ENCODE measurements around the gene SULT4A1. TPM values are rescaled to one million over a fixed set of nuclear protein-coding genes. Genes with fewer than 3 reads are reported as not detected.

The SULT4A1 gene
- total RNA-seq, 1 experiment from 2014 or later: 12.6 TPM

GRCh38 chr22:43846966-43847365, 15.3 kb downstream of the SULT4A1 start:
- Mint-ChIP-seq H3K27ac (peak overlapping the region; percentile 0; the same call in 1 of the 2 replicates), H3K36me3 (no peaks in the 10 kb centered on the region), H3K4me3 (no peak overlapping the region), H3K9me3 (no peaks in the 10 kb centered on the region), H3K27me3 (ENCODE audit: low read depth) (no peaks in the 10 kb centered on the region), H3K4me1 (peaks cover 27% of the 10 kb centered on the region)
- ATAC-seq (no peak), DNase-seq (ENCODE audit: low spot score) (no peak)
- ChIA-PET CTCF (interaction anchor here (0.9 to 11.6 kb wide), 4 partner anchors 17 to 99 kb away, joined by 3 to 140 read pairs (median 4); no protein-coding TSS in a partner anchor), POLR2A (interaction anchor here (0.5 kb wide), 1 partner anchor 261 kb away, joined by 5 read pairs; no protein-coding TSS in a partner anchor)
- TF ChIP-seq NR3C1 (CRISPR knock-in tag; conservative IDR thresholded peaks at IDR 0.05; ENCODE audit: low read depth) (no peak), EMX1 (CRISPR knock-in tag; IDR thresholded peaks at IDR 0.05) (no peak), ZNF232 (CRISPR knock-in tag; IDR thresholded peaks at IDR 0.05) (no peak)

GRCh38 chr22:43845981-43846380, 16.3 kb downstream of the SULT4A1 start:
- no peaks in the 10 kb centered on the region for H3K27me3 Mint-ChIP-seq (ENCODE audit: low read depth)
- no peak overlapping the region for H3K4me3 Mint-ChIP-seq
- H3K36me3 Mint-ChIP-seq: no peaks in the 10 kb centered on the region
- H3K4me1 Mint-ChIP-seq: peaks cover 27% of the 10 kb centered on the region
- H3K9me3 Mint-ChIP-seq: no peaks in the 10 kb centered on the region
- ChIA-PET POLR2A (no interaction called here), CTCF (interaction anchor here (0.9 to 11.6 kb wide), 5 partner anchors 23 to 100 kb away, joined by 3 to 140 read pairs (median 3); no protein-coding TSS in a partner anchor)
- ATAC-seq: peak; percentile 14; the same call in 1 of the 2 replicates
- peak overlapping the region; percentile 69 for H3K27ac Mint-ChIP-seq
- TF ChIP-seq E2F1 (CRISPR knock-in tag; IDR thresholded peaks at IDR 0.05) (no peak), AR (CRISPR knock-in tag; IDR thresholded peaks at IDR 0.05) (no peak), RELA (CRISPR knock-in tag; IDR thresholded peaks at IDR 0.05; ENCODE audit: borderline replicate concordance) (no peak), CREB1 (CRISPR knock-in tag; IDR thresholded peaks at IDR 0.05) (no peak), E2F4 (CRISPR knock-in tag; IDR thresholded peaks at IDR 0.05; ENCODE audit: borderline replicate concordance, low read depth) (no peak), ZNF263 (CRISPR knock-in tag; IDR thresholded peaks at IDR 0.05; ENCODE audit: low read depth) (0 out of 2 replicates have a peak, but pooled peaks have one; percentile 33), NFYB (CRISPR knock-in tag; conservative IDR thresholded peaks at IDR 0.05; ENCODE audit: low read depth) (no peak)
- DNase-seq (ENCODE audit: low spot score): no peak

- ChIA-PET CTCF (interaction anchor here (1.1 to 11.6 kb wide), 7 partner anchors 8 to 101 kb away, joined by 3 to 140 read pairs (median 4); no protein-coding TSS in a partner anchor), POLR2A (interaction anchor here (0.6 kb wide), 1 partner anchor 12 kb away, joined by 5 read pairs; no protein-coding TSS in a partner anchor)
- Mint-ChIP-seq H3K36me3 (no peaks in the 10 kb centered on the region), H3K9me3 (no peaks in the 10 kb centered on the region), H3K27ac (peak overlapping the region; percentile 73; the same call in 1 of the 2 replicates), H3K4me1 (peaks cover 25% of the 10 kb centered on the region), H3K27me3 (ENCODE audit: low read depth) (no peaks in the 10 kb centered on the region), H3K4me3 (no peak overlapping the region)
- DNase-seq (ENCODE audit: low spot score) (no peak), ATAC-seq (no peak)
- TF ChIP-seq ARID4B (CRISPR knock-in tag; IDR thresholded peaks at IDR 0.05; ENCODE audit: borderline replicate concordance): no peak
- no peak for TF ChIP-seq ZNF671 (CRISPR knock-in tag; IDR thresholded peaks at IDR 0.05)
- TF ChIP-seq CTCF (IDR thresholded peaks at IDR 0.05): no peak
- TF ChIP-seq TEAD4 (CRISPR knock-in tag; IDR thresholded peaks at IDR 0.05): no peak
- TF ChIP-seq CREM (CRISPR knock-in tag; IDR thresholded peaks at IDR 0.05): no peak
- TF ChIP-seq SOX15 (CRISPR knock-in tag; IDR thresholded peaks at IDR 0.05): no peak
- no peak for TF ChIP-seq ETV6 (CRISPR knock-in tag; IDR thresholded peaks at IDR 0.05)
- TF ChIP-seq FOXJ3 (CRISPR knock-in tag; IDR thresholded peaks at IDR 0.05; ENCODE audit: borderline replicate concordance): no peak
- TF ChIP-seq TCF7 (CRISPR knock-in tag; IDR thresholded peaks at IDR 0.05; ENCODE audit: low read depth): no peak
These were observed 17.5 kb downstream of the SULT4A1 start for GRCh38 chr22:43844560-43845545.

Measured in WTC11 (cell line).